Neural crest cell (in vitro differentiated cells): ENCODE results near the gene TPCN1. TPM values are rescaled to one million over a fixed set of nuclear protein-coding genes. Genes with fewer than 3 reads are reported as not detected.

ENCODE experiments used
- DNase-seq: peaks from one replicate; pipeline ENCODE4 v3.0.0; 2021; ENCODE audit warnings: low read depth, mixed read lengths, low spot score
- H3K27ac Mint-ChIP-seq: one replicate; pipeline ENCODE4 v1.8.0; 2021; ENCODE audit warnings: mild to moderate bottlenecking, mixed read lengths; ENCODE audit not compliant: unreplicated experiment
- H3K27me3 Mint-ChIP-seq: 2 replicates; pipeline ENCODE4 v1.8.0; 2021; ENCODE audit warnings: low read depth, mild to moderate bottlenecking, mixed read lengths
- H3K36me3 Mint-ChIP-seq: 2 replicates; pipeline ENCODE4 v1.8.0; 2021; ENCODE audit warnings: low read depth, mild to moderate bottlenecking, mixed read lengths
- H3K4me1 Mint-ChIP-seq: 2 replicates; pipeline ENCODE4 v1.8.0; 2021; ENCODE audit warnings: mixed read lengths
- H3K4me3 Mint-ChIP-seq: one replicate; pipeline ENCODE4 v1.8.0; 2021; ENCODE audit warnings: mild to moderate bottlenecking, mixed read lengths
- H3K9me3 Mint-ChIP-seq: 2 replicates; pipeline ENCODE4 v1.8.0; 2021; ENCODE audit warnings: mixed read lengths
- total RNA-seq: library from RNA; stranded (reverse); gene quantifications from 2 replicates; pipeline ENCODE4 v1.2.1, GENCODE V29; 2021
- TF ChIP-seq, protein P1 (sequence below): fragments of 200-600 bp; sonication (generic); conservative IDR thresholded peaks from 2 replicates; pipeline ENCODE4 v1.5.0; 2021; ENCODE audit warnings: antibody characterized with exemption, mild to moderate bottlenecking

The TPCN1 gene
- total RNA-seq, 1 donor from 2014 or later: 18.3 TPM

DNA sequence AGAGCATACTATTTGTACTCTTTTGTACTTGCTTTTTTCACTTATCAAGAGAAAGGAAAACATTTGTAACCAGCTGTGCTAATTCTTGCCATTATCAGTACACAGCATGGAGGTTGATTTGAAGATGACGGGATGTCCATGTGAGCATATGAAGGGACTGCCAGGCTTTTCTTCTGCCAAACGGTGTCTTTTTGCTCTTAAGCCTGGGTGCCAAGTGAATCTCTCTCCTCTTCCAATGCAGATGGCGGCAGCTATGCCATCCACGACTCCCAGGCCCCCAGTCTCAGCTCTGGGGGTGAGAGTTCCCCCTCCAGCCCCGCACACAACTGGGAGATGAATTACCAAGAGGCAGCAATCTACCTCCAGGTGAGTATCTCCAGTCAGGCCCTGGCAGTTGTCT is 38.9 kb downstream of the TPCN1 start:
- Mint-ChIP-seq H3K4me3 (no peak overlapping the region), H3K9me3 (no peaks in the 10 kb centered on the region), H3K27ac (peak overlapping the region; percentile 52), H3K27me3 (no peaks in the 10 kb centered on the region), H3K36me3 (no peaks in the 10 kb centered on the region), H3K4me1 (peaks cover 20% of the 10 kb centered on the region)
- DNase-seq: no peak
- TF ChIP-seq, protein P1, sequence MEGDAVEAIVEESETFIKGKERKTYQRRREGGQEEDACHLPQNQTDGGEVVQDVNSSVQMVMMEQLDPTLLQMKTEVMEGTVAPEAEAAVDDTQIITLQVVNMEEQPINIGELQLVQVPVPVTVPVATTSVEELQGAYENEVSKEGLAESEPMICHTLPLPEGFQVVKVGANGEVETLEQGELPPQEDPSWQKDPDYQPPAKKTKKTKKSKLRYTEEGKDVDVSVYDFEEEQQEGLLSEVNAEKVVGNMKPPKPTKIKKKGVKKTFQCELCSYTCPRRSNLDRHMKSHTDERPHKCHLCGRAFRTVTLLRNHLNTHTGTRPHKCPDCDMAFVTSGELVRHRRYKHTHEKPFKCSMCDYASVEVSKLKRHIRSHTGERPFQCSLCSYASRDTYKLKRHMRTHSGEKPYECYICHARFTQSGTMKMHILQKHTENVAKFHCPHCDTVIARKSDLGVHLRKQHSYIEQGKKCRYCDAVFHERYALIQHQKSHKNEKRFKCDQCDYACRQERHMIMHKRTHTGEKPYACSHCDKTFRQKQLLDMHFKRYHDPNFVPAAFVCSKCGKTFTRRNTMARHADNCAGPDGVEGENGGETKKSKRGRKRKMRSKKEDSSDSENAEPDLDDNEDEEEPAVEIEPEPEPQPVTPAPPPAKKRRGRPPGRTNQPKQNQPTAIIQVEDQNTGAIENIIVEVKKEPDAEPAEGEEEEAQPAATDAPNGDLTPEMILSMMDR: no peak

DNA sequence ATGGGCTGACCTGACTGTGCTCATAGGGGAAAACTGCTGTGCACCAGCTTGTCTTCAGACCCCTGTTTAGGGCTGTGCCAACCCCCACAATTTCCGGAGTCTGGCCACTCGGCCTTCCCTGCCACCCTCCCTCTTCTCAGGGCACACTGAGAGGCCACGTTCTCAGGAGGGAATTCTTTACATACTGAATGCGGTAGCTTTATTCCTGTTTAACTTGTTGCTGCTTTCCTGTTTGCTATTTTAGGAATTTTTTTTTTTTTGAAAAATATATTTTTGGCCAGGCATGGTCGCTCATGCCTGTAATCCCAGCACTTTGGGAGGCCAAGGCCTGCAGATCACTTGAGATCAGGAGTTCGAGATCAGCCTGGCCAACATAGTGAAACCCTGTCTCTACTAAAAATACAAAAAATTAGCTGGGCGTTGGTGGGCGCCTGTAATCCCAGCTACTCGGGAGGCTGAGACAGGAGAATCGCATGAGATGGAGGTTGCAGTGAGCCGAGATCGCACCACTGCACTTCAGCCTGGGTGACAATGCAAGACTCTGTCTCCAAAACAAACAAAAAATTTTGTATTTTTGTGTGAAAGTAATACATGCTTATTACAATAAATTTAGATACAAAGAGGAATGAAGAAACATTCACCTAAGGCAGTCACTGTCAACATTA is 39.5 kb downstream of the TPCN1 start:
- Mint-ChIP-seq H3K9me3 (no peaks in the 10 kb centered on the region), H3K27ac (no peak overlapping the region), H3K27me3 (no peaks in the 10 kb centered on the region), H3K4me1 (peaks cover 20% of the 10 kb centered on the region), H3K36me3 (no peaks in the 10 kb centered on the region), H3K4me3 (no peak overlapping the region)
- TF ChIP-seq, protein P1: no peak
- DNase-seq: no peak

DNA sequence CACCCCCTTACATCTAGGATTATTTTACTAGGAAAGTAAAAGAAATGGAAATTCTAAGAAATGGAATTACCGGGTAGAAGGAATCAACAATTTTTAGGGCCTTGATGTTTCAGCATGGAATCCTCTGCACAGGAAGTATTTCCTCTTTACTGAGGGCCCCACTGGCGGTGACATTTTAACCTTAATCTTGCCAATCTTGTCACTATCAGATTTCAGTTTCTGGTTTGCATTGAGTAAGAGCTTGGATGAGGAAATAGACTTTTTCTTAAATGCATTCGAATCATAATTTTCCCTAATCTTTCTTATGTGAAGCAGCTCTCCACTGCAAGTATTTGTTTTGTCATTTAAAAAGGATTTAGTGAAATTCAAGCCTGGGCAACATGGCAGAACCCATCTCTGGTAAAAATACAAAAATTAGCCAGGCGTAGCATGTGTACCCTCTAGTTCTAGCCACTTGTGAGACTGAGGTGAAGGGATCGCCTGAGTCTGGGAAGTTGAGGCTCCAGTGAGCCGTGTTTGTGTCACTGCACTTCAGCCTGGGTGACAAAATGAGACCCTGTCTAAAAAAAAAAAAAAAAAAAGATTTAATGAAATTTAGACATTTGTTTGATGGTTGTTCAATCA is 40.7 kb downstream of the TPCN1 start:
- Mint-ChIP-seq H3K27me3 (no peaks in the 10 kb centered on the region), H3K9me3 (no peaks in the 10 kb centered on the region), H3K27ac (no peak overlapping the region), H3K4me3 (no peak overlapping the region), H3K4me1 (peaks cover 20% of the 10 kb centered on the region), H3K36me3 (no peaks in the 10 kb centered on the region)
- TF ChIP-seq, protein P1: no peak
- no peak for DNase-seq

DNA sequence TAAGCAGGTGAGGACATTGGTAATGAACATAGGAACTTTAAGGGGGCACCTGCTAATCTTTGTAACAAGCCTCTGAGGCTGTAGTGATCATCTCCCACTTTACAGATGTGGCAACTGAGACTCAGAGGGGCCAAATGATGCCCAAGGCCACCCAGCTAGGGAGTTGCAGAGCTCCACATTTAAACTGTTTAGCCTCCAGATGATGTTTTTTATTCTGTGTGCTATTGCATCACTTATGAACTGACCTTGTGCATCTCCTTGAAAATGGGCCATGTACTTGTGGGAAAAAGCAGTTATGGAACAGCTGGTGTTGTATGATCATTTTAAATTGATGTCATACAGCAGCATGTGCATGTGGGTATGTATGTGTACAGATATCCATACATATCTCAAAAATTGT is 41.4 kb downstream of the TPCN1 start:
- TF ChIP-seq, protein P1: no peak
- H3K4me1 Mint-ChIP-seq: peaks cover 20% of the 10 kb centered on the region
- H3K36me3 Mint-ChIP-seq: no peaks in the 10 kb centered on the region
- DNase-seq: no peak
- no peaks in the 10 kb centered on the region for H3K27me3 Mint-ChIP-seq
- H3K27ac Mint-ChIP-seq: no peak overlapping the region
- no peak overlapping the region for H3K4me3 Mint-ChIP-seq
- H3K9me3 Mint-ChIP-seq: no peaks in the 10 kb centered on the region

DNA sequence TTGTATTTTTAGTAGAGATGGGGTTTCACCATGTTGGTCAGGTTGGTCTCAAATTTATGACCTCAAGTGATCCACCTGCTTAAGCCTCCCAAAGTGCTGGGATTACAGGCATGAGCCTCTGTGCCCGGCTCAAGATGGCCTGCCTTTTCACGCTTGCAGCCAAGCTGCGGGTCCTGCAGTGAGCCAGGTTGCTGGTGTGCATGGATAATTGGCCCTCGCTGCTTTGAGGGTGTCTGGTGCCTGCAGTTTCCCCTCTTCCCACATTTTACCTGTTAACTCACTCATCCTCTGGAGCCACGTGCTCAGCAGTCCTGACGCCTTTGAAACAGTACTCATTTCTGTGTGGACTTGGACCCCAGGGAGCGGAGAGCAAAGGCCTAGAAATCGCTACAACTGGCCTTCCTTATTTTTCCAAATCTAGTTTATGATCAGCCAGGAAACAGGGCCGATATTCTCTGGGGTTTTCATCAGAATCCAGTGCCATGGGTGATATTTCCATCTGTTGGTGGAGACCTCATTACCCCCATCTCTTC is 42.2 kb downstream of the TPCN1 start:
- no peaks in the 10 kb centered on the region for H3K9me3 Mint-ChIP-seq
- no peak for DNase-seq
- TF ChIP-seq, protein P1: no peak
- H3K27ac Mint-ChIP-seq: no peak overlapping the region
- peaks cover 20% of the 10 kb centered on the region for H3K4me1 Mint-ChIP-seq
- H3K27me3 Mint-ChIP-seq: no peaks in the 10 kb centered on the region
- no peaks in the 10 kb centered on the region for H3K36me3 Mint-ChIP-seq
- H3K4me3 Mint-ChIP-seq: no peak overlapping the region
